Pancreas (tissue), 10 donors: ENCODE data around the gene LSM5. TPM values are rescaled to one million over a fixed set of nuclear protein-coding genes. Genes with fewer than 3 reads are reported as not detected.
A peak's percentile ranks its signal among the peaks of the same experiment; 100 is the strongest.

ENCODE experiments used
- ATAC-seq, 4 donors: fragments of 200-7000 bp; cut with Tn5 transposase; one replicate each; pipeline versions ENCODE4 v1.8.0 to v1.9.1; 2020; ENCODE audit warnings: mild to moderate bottlenecking in 4 of 4, moderate library complexity in 4 of 4
- DNase-seq, 6 donors: peaks; one replicate each; pipeline ENCODE4 v3.0.0-alpha.2; 2020
- FAIRE-seq: peaks from 2 replicates; lab custom pipeline; 2012; peaks lifted over from hg19 to GRCh38; lab: Jason Lieb, UNC
- H3K27ac ChIP-seq, 4 donors: fragments of 200-600 bp; sonication (generic); 1 replicate in 3 of 4; 2 replicates in 1 of 4; pipeline versions ENCODE4 v1.5.0 to v1.8.0; 2020
- H3K27me3 ChIP-seq, 4 donors: fragments of 200-600 bp; one replicate each; pipeline ENCODE4 v1.8.0; 2021
- H3K36me3 ChIP-seq, 3 donors: fragments of 200-600 bp; sonication (generic) in 1 of 3; one replicate each; pipeline versions ENCODE4 v1.5.0 to v1.8.0; 2020 to 2021
- H3K4me1 ChIP-seq, 3 donors: fragments of 200-600 bp; one replicate each; pipeline ENCODE4 v1.8.0; 2021
- H3K4me3 ChIP-seq, 4 donors: fragments of 200-600 bp; sonication (generic) in 2 of 4; one replicate each; pipeline versions ENCODE4 v1.5.0 to v1.8.0; 2020 to 2021
- H3K9me3 ChIP-seq, 4 donors: fragments of 200-600 bp; one replicate each; pipeline ENCODE4 v1.8.0; 2021
- WGBS, 2 donors: extraction: QIAGEN DNeasy Blood & Tissue Kit; methylation state at CpG; one replicate each; pipeline ENCODE4 v1.1.7; 2013; 5-methylcytosine and 5-hydroxymethylcytosine counted together
- intact Hi-C, 3 donors: fragments of 100-400 bp; cut with DNase I; formaldehyde crosslinking; loops; one replicate each; pipeline versions ENCODE4 v1.11.1 to v1.14.2; 2022
- polyA plus RNA-seq, 2 donors: library from polyadenylated mRNA; stranded (reverse); fragments of 200-250 nt; gene quantifications; one replicate each; pipeline ENCODE4 v1.2.3, GENCODE V29; 2013
- total RNA-seq, 6 donors: library from RNA; stranded (reverse); fragmentation: NEBNext Ultra II Directional in 4 of 6; extraction: Animal tissue kit (Norgen Biotek cat#: 25700) in 4 of 6; gene quantifications; one replicate each; pipeline versions ENCODE4 v1.2.1 to v1.2.4, GENCODE V29; 2021 to 2023
- TF ChIP-seq, protein P1 (sequence below), 4 donors: fragments of 200-600 bp; sonication (generic) in 3 of 4; IDR thresholded peaks; one replicate each; pipeline versions ENCODE4 v1.5.0 to v1.8.0; 2021; ENCODE audit warnings: antibody characterized with exemption in 4 of 4
- donor health status: healthy with polysubstance abuse.
- donor health status: DM: no; HTN: no; CAD: no; lungs with moderate emphysema.
- donor health status: DM: no; HTN: no; CAD: no.
- donor health status: control.
- donor health status: control.
- donor health status: Bipolar disorder and iron deficiency.
- donor health status: DM: yes; HTN: yes; CAD: no.
- donor health status: DM: no; HTN: no; CAD: no.
- donor health status: DM: no; HTN: no; CAD: no.
- donor health status: DM: yes; HTN: yes; CAD: no.

Gene LSM5
- total and polyA plus RNA-seq, 8 donors, result 14.8 to 47.6 (median 21.8) TPM

DNA sequence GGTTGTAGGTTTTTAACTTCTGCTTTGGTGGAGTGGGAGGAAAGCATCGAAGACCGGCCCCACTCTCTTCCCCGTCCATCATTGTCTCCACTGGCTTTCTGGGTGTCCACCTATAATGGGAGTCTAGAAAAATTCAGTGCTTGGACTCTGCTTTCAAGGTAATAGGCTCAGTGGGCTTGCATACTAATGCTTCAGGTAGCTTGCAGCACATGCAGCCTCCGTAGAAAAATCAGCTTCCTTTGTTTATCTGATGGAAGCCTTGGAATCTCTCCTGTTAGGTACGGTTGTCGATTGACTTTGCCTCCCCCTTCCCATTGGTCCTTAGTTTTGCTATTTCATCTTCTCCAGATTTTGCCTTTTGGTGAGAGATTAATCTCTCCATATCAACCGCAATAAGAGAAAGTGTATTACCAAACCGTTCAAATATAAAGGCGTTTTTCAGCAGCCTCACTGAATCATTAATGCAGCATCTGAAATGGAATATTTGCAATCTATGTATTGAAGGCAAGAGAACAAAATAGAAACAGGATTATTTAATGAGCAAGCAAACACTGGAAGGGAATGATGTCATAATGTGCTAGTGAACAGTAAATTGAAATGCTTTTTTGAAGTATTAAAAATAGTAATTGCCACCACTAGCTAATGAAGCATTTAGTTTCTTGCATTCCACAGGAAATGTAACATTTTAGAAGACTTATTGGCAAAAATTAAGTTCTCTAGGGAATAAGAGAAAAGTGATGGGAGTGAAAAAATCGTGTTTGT is 6.1 kb upstream of the LSM5 start:
- FAIRE-seq (no peak), ATAC-seq (peak in 3 of 4 donors; percentile 2 to 9 (median 7)), DNase-seq (no peak)
- Histone ChIP-seq H3K9me3 (no peaks in the 10 kb centered on the region), H3K4me1 (peaks cover 4 to 27% (median 17%) of the 10 kb centered on the region in 3 donors), H3K27ac (peak overlapping the region; percentile 88 to 97 (median 93)), H3K27me3 (no peaks in the 10 kb centered on the region), H3K36me3 (no peaks in the 10 kb centered on the region), H3K4me3 (peak overlapping the region; percentile 70 to 95 (median 90))
- intact Hi-C loops, result no loop called here
- TF ChIP-seq, protein P1, sequence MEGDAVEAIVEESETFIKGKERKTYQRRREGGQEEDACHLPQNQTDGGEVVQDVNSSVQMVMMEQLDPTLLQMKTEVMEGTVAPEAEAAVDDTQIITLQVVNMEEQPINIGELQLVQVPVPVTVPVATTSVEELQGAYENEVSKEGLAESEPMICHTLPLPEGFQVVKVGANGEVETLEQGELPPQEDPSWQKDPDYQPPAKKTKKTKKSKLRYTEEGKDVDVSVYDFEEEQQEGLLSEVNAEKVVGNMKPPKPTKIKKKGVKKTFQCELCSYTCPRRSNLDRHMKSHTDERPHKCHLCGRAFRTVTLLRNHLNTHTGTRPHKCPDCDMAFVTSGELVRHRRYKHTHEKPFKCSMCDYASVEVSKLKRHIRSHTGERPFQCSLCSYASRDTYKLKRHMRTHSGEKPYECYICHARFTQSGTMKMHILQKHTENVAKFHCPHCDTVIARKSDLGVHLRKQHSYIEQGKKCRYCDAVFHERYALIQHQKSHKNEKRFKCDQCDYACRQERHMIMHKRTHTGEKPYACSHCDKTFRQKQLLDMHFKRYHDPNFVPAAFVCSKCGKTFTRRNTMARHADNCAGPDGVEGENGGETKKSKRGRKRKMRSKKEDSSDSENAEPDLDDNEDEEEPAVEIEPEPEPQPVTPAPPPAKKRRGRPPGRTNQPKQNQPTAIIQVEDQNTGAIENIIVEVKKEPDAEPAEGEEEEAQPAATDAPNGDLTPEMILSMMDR (IDR thresholded peaks at IDR 0.05), result no peak
- 1 to 4% methylated on average over 10 of the region's 10 CpGs for WGBS, 2 donors

GRCh38 chr7:32495298-32496051 is 5.3 kb upstream of the LSM5 start, which contains the start of gene AVL9:
TSS of gene AVL9 (plus strand) at chr7:32495489. CDS start at chr7:32495710, 221 bp downstream.
- Histone ChIP-seq H3K27ac (peak within 1 kb of the TSS; percentile 88 to 97 (median 93)), H3K36me3 (no peaks in the 10 kb centered on the region), H3K27me3 (no peaks in the 10 kb centered on the region), H3K4me1 (peaks cover 4 to 20% (median 17%) of the 10 kb centered on the region in 3 donors), H3K4me3 (peak within 1 kb of the TSS; percentile 70 to 95 (median 90)), H3K9me3 (no peaks in the 10 kb centered on the region)
- ATAC-seq (peak; percentile 93 to 97 (median 96)), DNase-seq (peak; percentile 98 to 99 (median 99)), FAIRE-seq (no peak)
- intact Hi-C loops, result no loop called here
- WGBS, 2 donors, result 0 to 1% methylated on average over 54 to 67 of the region's 67 CpGs
- TF ChIP-seq, protein P1 (IDR thresholded peaks at IDR 0.05), result no peak

GRCh38 chr7:32494946-32495297 is 4.7 kb upstream of the LSM5 start:
- Histone ChIP-seq H3K27me3 (no peaks in the 10 kb centered on the region), H3K36me3 (no peaks in the 10 kb centered on the region), H3K4me1 (peaks cover 4 to 20% (median 17%) of the 10 kb centered on the region in 3 donors), H3K9me3 (no peaks in the 10 kb centered on the region), H3K4me3 (peak overlapping the region in 3 of 4 donors; percentile 36 to 86 (median 70)), H3K27ac (peak overlapping the region; percentile 62 to 86 (median 82))
- intact Hi-C loops, result no loop called here
- 0 to 1% methylated on average over 10 to 14 of the region's 14 CpGs for WGBS, 2 donors
- ATAC-seq (peak in 3 of 4 donors; percentile 4 to 12 (median 7)), DNase-seq (no peak), FAIRE-seq (no peak)
- TF ChIP-seq, protein P1 (IDR thresholded peaks at IDR 0.05), result no peak

DNA sequence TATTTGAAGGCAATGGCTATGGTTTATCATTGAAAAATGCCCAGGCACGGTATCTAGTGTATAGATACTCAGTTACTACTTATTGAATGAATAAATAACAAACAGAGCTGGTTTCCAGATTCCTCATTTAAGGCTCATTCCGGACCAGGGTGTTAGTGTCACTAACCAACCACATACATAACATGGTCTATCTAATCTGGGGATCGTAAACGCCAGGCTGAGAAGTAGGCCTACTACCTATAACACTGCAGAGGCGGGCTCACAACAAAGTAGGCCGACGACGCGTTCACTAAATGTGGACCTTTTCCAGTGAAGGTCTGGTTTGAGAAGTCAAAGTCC is 423 bp downstream of the LSM5 start:
- 1% methylated on average over 9 of the region's 9 CpGs for WGBS, 2 donors

More for the DNA sequence above, 423 bp downstream of the LSM5 start:
- intact Hi-C loops, result no loop called here
- TF ChIP-seq, protein P1 (IDR thresholded peaks at IDR 0.05), result no peak
- H3K4me1 ChIP-seq, result peaks cover 4 to 15% (median 11%) of the 10 kb centered on the region in 3 donors
- FAIRE-seq (no peak), DNase-seq (no peak), ATAC-seq (no peak)
- no peaks in the 10 kb centered on the region for H3K27me3 ChIP-seq
- H3K36me3 ChIP-seq, result peaks cover 0 to 8% (median 0%) of the 10 kb centered on the region in 3 donors
- H3K9me3 ChIP-seq, result no peaks in the 10 kb centered on the region
- H3K4me3 ChIP-seq, result peak overlapping the region; percentile 64 to 79 (median 71)
- peak overlapping the region; percentile 71 to 87 (median 77) for H3K27ac ChIP-seq
